T-helper 1 cell treated with Interleukin-12 subunit alpha and Interleukin-12 subunit beta and Interleukin-4 antibody, amounts not matched to agents 30 ng/mL and 1 ng/mL, for 36 hours (primary cell): ENCODE data around the gene SAMD10. TPM values are rescaled to one million over a fixed set of nuclear protein-coding genes. Genes with fewer than 3 reads are reported as not detected.
"Not testable (repeated sequence)": the region's sequence is repeated elsewhere in the genome, so short reads cannot be mapped to it uniquely, and the experiment has no call there.

ENCODE experiments used
- intact Hi-C: fragments of 100-400 bp; cut with micrococcal nuclease; formaldehyde crosslinking; loops from one replicate; pipeline ENCODE4 v1.15.1; 2024
- total RNA-seq: library from RNA; stranded (reverse); gene quantifications from 2 replicates; pipeline ENCODE4 v1.2.3, GENCODE V29; 2022

SAMD10 gene
- 44.0 and 45.4 TPM in 2 replicates for total RNA-seq

- intact Hi-C loops, result loop anchor here (1.0 to 2.0 kb wide), 6 partner anchors 31 to 273 kb away; partner anchors contain the start of genes ARFRP1, DNAJC5 and TCEA2
Measured at GRCh38 chr20:63979557-63980316, at the start of gene SAMD10. TSS of gene SAMD10 (minus strand) at chr20:63979642. CDS start at chr20:63979467, 175 bp downstream.

GRCh38 chr20:64027981-64028685 lies 48.7 kb upstream of the SAMD10 start:
- intact Hi-C loops, result no loop called here

GRCh38 chr20:64025826-64026412 lies 46.5 kb upstream of the SAMD10 start:
- intact Hi-C loops, result no loop called here

- intact Hi-C loops, result no loop called here
Measured at GRCh38 chr20:64025101-64025825, 45.8 kb upstream of the SAMD10 start.

GRCh38 chr20:64024141-64024990 lies 44.9 kb upstream of the SAMD10 start:
- intact Hi-C loops, result no loop called here

- intact Hi-C loops, result no loop called here
Measured at GRCh38 chr20:64023361-64024140, 44.1 kb upstream of the SAMD10 start.

GRCh38 chr20:64022671-64023360 lies 43.4 kb upstream of the SAMD10 start:
- intact Hi-C loops, result no loop called here

- intact Hi-C loops, result no loop called here
Measured at GRCh38 chr20:64021124-64021975, 41.9 kb upstream of the SAMD10 start.

- intact Hi-C loops, result no loop called here
Measured at GRCh38 chr20:64015635-64016034, 36.2 kb upstream of the SAMD10 start.

GRCh38 chr20:64012385-64013154 lies 33.1 kb upstream of the SAMD10 start:
- intact Hi-C loops, result not testable (repeated sequence)

GRCh38 chr20:64011366-64011779 lies 31.9 kb upstream of the SAMD10 start:
- intact Hi-C loops, result loop anchor here (1.0 to 2.0 kb wide), 2 partner anchors 24 to 31 kb away; partner anchors contain the start of gene PRPF6

- intact Hi-C loops, result loop anchor here (1.0 to 2.0 kb wide), 2 partner anchors 25 to 30 kb away; partner anchors contain the start of gene PRPF6
Measured at GRCh38 chr20:64010711-64011237, 31.3 kb upstream of the SAMD10 start.

GRCh38 chr20:64009811-64010387 lies 30.5 kb upstream of the SAMD10 start:
- intact Hi-C loops, result loop anchor here (2.0 kb wide), 1 partner anchor 29 kb away; the partner anchor contains the start of gene PRPF6

GRCh38 chr20:64006902-64007301 lies 27.5 kb upstream of the SAMD10 start:
- intact Hi-C loops, result no loop called here

GRCh38 chr20:64006490-64006889 lies 27.0 kb upstream of the SAMD10 start:
- intact Hi-C loops, result no loop called here

- intact Hi-C loops, result no loop called here
Measured at GRCh38 chr20:64005394-64005793, 26.0 kb upstream of the SAMD10 start.
